Measurements from ENCODE around the gene HS6ST2.

The HS6ST2 gene

DNA sequence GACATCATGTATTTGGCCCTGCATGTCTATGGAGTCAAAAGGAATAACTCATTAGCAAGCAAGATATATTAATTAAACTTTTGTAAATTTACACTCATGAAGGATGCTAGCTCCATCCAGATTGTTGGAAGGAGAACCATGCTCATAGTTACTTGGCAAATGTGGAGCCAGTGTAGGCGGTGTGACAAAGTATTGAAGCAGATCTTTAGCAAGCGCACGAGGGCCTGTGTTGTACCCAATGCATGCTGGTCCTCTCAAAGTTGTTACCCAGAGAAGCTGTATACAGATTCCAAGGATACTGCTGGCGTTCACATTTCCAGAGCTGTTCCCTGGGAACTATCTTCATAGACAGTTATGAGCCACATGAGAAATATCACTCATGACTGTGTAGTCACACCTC lies 273.2 kb downstream of the HS6ST2 start:
- no peak for DNase-seq (ENCODE audit: extremely low read depth, low read depth)
- TF ChIP-seq, protein P1, sequence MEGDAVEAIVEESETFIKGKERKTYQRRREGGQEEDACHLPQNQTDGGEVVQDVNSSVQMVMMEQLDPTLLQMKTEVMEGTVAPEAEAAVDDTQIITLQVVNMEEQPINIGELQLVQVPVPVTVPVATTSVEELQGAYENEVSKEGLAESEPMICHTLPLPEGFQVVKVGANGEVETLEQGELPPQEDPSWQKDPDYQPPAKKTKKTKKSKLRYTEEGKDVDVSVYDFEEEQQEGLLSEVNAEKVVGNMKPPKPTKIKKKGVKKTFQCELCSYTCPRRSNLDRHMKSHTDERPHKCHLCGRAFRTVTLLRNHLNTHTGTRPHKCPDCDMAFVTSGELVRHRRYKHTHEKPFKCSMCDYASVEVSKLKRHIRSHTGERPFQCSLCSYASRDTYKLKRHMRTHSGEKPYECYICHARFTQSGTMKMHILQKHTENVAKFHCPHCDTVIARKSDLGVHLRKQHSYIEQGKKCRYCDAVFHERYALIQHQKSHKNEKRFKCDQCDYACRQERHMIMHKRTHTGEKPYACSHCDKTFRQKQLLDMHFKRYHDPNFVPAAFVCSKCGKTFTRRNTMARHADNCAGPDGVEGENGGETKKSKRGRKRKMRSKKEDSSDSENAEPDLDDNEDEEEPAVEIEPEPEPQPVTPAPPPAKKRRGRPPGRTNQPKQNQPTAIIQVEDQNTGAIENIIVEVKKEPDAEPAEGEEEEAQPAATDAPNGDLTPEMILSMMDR (IDR thresholded peaks at IDR 0.05; ENCODE audit: low read depth, low read length) = no peak

DNA sequence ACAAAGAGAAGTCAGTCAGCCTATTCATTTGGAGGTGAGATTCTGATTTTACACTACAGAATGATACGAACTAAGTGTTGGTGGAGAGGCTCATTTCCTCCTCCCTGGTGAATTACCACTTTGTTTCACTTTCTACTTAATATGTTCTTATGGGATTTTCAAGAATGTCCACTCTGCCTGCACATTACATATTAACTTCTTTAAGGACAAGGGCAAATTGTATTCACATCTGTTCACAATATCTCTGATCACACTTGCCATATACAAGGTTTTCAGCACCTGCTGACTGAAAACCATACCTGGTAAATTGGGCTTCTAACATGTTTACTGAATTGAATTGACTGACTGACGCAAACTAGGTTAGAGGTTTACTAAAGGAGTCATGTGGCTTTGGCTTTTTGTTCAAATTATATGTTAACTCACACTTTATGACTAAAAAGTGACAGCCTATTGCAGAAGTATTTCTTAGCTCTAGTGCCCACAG lies 281.2 kb downstream of the HS6ST2 start:
- TF ChIP-seq, protein P1 (IDR thresholded peaks at IDR 0.05; ENCODE audit: low read depth, low read length) = no peak
- no peak for DNase-seq (ENCODE audit: extremely low read depth, low read depth)

DNA sequence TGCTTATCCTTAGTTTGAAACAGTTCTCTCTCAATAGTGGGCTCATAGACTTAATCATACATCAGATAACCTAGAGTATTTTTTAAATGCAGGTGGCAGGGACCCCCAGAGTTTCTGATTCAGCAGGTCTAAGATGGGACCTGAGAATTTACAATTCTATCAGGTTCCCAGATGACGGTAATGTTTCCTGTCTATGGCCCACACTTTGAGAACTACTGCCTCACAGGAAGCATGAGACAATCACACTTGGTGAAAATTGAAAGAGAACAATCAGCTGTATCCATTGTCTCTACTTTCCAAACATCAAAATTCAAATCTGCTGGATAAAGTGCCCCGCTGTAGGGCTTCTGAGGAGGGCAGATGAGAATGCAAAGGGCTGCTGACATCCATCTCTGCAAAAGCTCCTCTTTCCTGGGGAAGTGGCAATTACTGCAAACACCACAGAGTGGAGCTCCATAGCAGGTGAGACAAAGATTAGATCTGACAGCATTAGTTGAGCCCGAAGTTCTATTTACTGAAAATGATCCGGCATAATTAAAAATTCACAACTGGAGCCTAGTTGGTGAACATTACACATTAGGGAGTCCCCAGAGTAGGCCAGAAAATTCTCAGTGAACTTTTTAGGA lies 281.8 kb downstream of the HS6ST2 start:
- DNase-seq (ENCODE audit: extremely low read depth, low read depth) = no peak
- TF ChIP-seq, protein P1 (IDR thresholded peaks at IDR 0.05; ENCODE audit: low read depth, low read length) = no peak

DNA sequence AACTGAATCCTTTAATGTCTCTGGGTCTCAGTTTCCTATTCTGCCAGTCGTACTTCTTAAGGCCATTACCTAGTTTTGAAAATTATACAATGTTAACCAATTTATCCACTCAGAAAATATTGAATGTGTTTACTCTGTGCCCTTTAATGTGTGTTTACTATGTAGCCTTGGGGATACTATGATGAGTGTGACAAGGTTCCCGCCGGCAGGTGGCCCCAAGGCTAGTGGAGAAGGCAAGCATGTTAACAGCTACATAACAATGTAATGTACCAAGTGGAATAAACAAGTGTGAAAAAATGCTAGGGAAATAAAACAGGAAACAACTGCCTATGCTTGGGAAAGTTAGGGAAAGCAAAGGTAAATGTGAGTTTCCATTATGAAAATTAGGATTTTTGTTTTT lies 282.3 kb downstream of the HS6ST2 start:
- DNase-seq (ENCODE audit: extremely low read depth, low read depth) = no peak
- TF ChIP-seq, protein P1 (IDR thresholded peaks at IDR 0.05; ENCODE audit: low read depth, low read length) = no peak

DNA sequence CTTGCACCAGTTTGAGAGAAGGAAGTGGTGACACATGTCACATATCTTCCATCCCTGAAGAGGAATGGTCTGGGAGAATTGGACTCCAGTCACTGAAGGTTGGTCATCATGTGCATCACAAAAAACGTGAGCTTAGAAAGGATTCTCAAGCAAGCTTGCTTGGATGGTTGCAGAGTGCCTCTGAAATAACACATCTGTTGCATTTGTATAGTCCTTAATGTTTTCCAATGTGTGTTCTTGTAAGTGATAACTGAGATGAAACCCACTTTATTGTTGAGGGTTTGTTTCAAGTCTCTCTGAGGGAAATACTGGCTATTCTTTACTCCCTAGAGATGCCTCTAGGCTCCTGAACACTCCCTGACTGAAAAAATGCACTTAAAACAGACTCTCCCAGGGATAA lies 285.1 kb downstream of the HS6ST2 start:
- TF ChIP-seq, protein P1 (IDR thresholded peaks at IDR 0.05; ENCODE audit: low read depth, low read length) = no peak
- DNase-seq (ENCODE audit: extremely low read depth, low read depth) = no peak

DNA sequence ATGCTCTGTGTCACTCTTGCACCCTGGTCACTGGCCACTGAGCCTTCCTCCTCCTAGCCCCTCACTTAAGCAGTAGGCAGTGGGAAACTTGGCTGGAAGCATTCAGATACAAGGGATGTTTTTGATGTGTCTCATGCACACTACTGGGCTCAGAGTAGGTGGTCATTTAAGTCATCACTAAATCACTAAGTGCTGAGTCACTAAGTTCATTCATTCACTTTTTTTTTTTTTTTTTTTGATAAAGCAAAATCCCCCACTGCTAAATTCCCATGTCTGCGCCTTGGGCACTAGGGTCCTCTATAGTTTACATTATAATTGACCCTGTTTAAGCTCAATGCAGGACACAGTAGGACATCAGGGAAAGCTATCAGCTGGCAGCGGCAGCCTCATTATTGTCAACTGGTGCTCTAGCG lies 287.2 kb downstream of the HS6ST2 start:
- no peak for DNase-seq (ENCODE audit: extremely low read depth, low read depth)

DNA sequence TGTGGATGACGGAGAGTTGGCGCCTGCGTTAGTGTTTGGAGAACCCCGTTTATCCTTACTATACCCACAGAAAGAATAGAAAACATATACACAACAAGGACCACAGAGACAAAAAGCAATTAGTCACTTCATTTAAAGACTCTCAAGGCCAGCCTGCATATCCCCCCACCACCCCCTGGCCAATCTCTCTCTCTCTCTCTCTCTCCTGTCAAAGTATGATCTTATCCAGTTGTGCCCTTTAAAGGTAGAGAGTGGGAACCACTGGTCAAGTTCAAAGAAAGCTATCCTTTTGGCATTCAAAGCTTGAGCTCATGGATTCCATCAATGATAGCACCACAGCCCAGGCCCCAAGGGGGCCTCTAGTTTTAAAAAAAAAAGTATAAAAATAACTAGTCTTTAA lies 289.3 kb downstream of the HS6ST2 start:
- DNase-seq (ENCODE audit: extremely low read depth, low read depth) = no peak
- TF ChIP-seq, protein P1 (IDR thresholded peaks at IDR 0.05; ENCODE audit: low read depth, low read length) = no peak

More for the DNA sequence above, 287.2 kb downstream of the HS6ST2 start:
- TF ChIP-seq, protein P1 (IDR thresholded peaks at IDR 0.05; ENCODE audit: low read depth, low read length) = no peak

Data from AG09319 (cell line).